Measurements from ENCODE around the gene PLPP4. TPM values are rescaled to one million over a fixed set of nuclear protein-coding genes. Genes with fewer than 3 reads are reported as not detected.

PLPP4 gene
- total and polyA plus RNA-seq, 2 of the 13 experiments (the other 11 are each of a cell fraction or from before 2014, with no cell fraction given): not detected

DNA sequence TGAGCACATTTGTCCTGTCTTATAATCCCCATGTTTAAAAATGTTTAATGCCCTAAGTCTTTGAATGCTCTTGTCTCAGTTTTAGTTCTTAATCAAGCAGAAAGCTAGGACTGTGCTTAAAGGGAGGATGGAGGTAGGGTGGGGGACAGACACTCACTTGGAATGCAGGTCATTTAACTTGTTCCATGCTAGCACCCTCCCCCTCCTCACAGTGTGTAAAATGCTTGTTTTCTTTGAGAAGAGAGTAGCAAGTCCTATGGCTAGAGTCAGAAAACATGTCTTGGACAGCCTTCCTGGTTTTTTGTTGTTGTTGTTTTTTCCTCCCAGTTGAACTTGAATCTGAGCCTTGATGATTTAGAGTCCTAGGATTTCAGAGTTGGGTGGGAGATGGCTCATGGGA lies 114.2 kb downstream of the PLPP4 start:
- no TSS peak for BruUV-seq (replicated peaks)
- TF ChIP-seq MXD4 (CRISPR knock-in tag; IDR thresholded peaks at IDR 0.05): no peak
- no peak for FAIRE-seq
- H4K20me1 ChIP-seq (ENCODE audit: insufficient read depth, low read length): no peaks in the 10 kb centered on the region
- no peak for ATAC-seq
- H3K79me2 ChIP-seq (ENCODE audit: insufficient read depth, low read length): no peaks in the 10 kb centered on the region
- no peak overlapping the region for H3K27ac ChIP-seq (ENCODE audit: extremely low read length, insufficient read depth, low read length)
- H3K4me2 ChIP-seq (ENCODE audit: low read depth, low read length): no peak overlapping the region
- no peaks in the 10 kb centered on the region for H3K9me3 ChIP-seq (ENCODE audit: low read length)
- no peaks in the 10 kb centered on the region for H3K27me3 ChIP-seq (ENCODE audit: control insufficient read depth in 1 of 2, insufficient read depth in 2 of 2, low read length in 2 of 2)
- POLR2A ChIA-PET: no interaction called here
- CTCF ChIA-PET (ENCODE audit: low intra/inter-chr PET ratio, low total read pairs): no interaction called here
- H3K4me3 ChIP-seq (replicated peaks in 1 of 3; ENCODE audit: insufficient read depth in 1 of 3, low read depth in 2 of 3, low read length in 3 of 3): no peak overlapping the region
- no peaks in the 10 kb centered on the region for H3K36me3 ChIP-seq (replicated peaks in 1 of 2; ENCODE audit: control insufficient read depth in 1 of 2, insufficient read depth in 2 of 2, low read length in 2 of 2)
- DNase-seq (ENCODE audit: low spot score): no peak
- peaks cover 27% of the 10 kb centered on the region for H3K4me1 ChIP-seq (ENCODE audit: insufficient read depth, low read length)
- intact Hi-C loops (cut with micrococcal nuclease; ENCODE audit: unreplicated experiment): no loop called here
- H3K9ac ChIP-seq (ENCODE audit: insufficient read depth, low read depth, low read length): no peak overlapping the region
- no peak overlapping the region for H2AFZ ChIP-seq (ENCODE audit: low read length)
- in situ Hi-C loops (cut with HindIII; ENCODE audit: extremely low pct_ligation_motif_present, low pct_unique_long_range_greater_than_20kb): no loop called here

GRCh38 chr10:120572307-120572706 lies 115.3 kb downstream of the PLPP4 start:
- TF ChIP-seq ZFP62 (CRISPR knock-in tag; IDR thresholded peaks at IDR 0.05) (no peak), ISX (CRISPR knock-in tag; conservative IDR thresholded peaks at IDR 0.05) (no peak), MAFG (CRISPR knock-in tag; IDR thresholded peaks at IDR 0.05) (no peak), ZBTB38 (CRISPR knock-in tag; IDR thresholded peaks at IDR 0.05) (no peak), SNAI1 (CRISPR knock-in tag; IDR thresholded peaks at IDR 0.05; ENCODE audit: borderline replicate concordance) (no peak), SNAPC5 (CRISPR knock-in tag; IDR thresholded peaks at IDR 0.05; ENCODE audit: borderline replicate concordance) (no peak), MLXIP (CRISPR knock-in tag; IDR thresholded peaks at IDR 0.05; ENCODE audit: borderline replicate concordance) (no peak), IRF2 (CRISPR knock-in tag; IDR thresholded peaks at IDR 0.05) (no peak), ZNF749 (CRISPR knock-in tag; IDR thresholded peaks at IDR 0.05; ENCODE audit: borderline replicate concordance) (no peak)
- TF ChIP-seq, protein P1, sequence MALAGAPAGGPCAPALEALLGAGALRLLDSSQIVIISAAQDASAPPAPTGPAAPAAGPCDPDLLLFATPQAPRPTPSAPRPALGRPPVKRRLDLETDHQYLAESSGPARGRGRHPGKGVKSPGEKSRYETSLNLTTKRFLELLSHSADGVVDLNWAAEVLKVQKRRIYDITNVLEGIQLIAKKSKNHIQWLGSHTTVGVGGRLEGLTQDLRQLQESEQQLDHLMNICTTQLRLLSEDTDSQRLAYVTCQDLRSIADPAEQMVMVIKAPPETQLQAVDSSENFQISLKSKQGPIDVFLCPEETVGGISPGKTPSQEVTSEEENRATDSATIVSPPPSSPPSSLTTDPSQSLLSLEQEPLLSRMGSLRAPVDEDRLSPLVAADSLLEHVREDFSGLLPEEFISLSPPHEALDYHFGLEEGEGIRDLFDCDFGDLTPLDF (CRISPR knock-in tag; IDR thresholded peaks at IDR 0.05): no peak
- Histone ChIP-seq H3K27ac (ENCODE audit: extremely low read length, insufficient read depth, low read length) (no peak overlapping the region), H3K79me2 (ENCODE audit: insufficient read depth, low read length) (no peaks in the 10 kb centered on the region), H3K27me3 (ENCODE audit: control insufficient read depth in 1 of 2, insufficient read depth in 2 of 2, low read length in 2 of 2) (no peaks in the 10 kb centered on the region), H3K36me3 (replicated peaks in 1 of 2; ENCODE audit: control insufficient read depth in 1 of 2, insufficient read depth in 2 of 2, low read length in 2 of 2) (no peaks in the 10 kb centered on the region), H2AFZ (ENCODE audit: low read length) (no peak overlapping the region), H3K9ac (ENCODE audit: insufficient read depth, low read depth, low read length) (no peak overlapping the region), H4K20me1 (ENCODE audit: insufficient read depth, low read length) (no peaks in the 10 kb centered on the region), H3K4me3 (replicated peaks in 1 of 3; ENCODE audit: insufficient read depth in 1 of 3, low read depth in 2 of 3, low read length in 3 of 3) (no peak overlapping the region), H3K4me1 (ENCODE audit: insufficient read depth, low read length) (peaks cover 27% of the 10 kb centered on the region), H3K9me3 (ENCODE audit: low read length) (no peaks in the 10 kb centered on the region), H3K4me2 (ENCODE audit: low read depth, low read length) (no peak overlapping the region)
- 33% methylated on average over 1 of the region's 1 CpG for WGBS (ENCODE audit: low lambda C conversion rate)
- ChIA-PET POLR2A (no interaction called here), CTCF (ENCODE audit: low intra/inter-chr PET ratio, low total read pairs) (no interaction called here)
- DNase-seq (ENCODE audit: low spot score) (no peak), FAIRE-seq (no peak), ATAC-seq (no peak)
- intact Hi-C loops (cut with micrococcal nuclease; ENCODE audit: unreplicated experiment): no loop called here
- no TSS peak for BruUV-seq (replicated peaks)
- in situ Hi-C loops (cut with HindIII; ENCODE audit: extremely low pct_ligation_motif_present, low pct_unique_long_range_greater_than_20kb): no loop called here

All from HepG2 (cell line).